ENCODE measurements around the gene KMT2A.

KMT2A gene

GRCh38 chr11:118524356-118524755 lies 88.1 kb downstream of the KMT2A start:
- TF ChIP-seq NFIC (IDR thresholded peaks at IDR 0.05) (no peak), TCF12 (IDR thresholded peaks at IDR 0.05; ENCODE audit: low read depth) (no peak)

GRCh38 chr11:118524757-118525470 lies 88.6 kb downstream of the KMT2A start:
- no peak for TF ChIP-seq ZBTB7A (IDR thresholded peaks at IDR 0.05; ENCODE audit: low read depth)
- TF ChIP-seq RAD21 (IDR thresholded peaks at IDR 0.05; ENCODE audit: low read depth) = no peak
- no peak for TF ChIP-seq REST (IDR thresholded peaks at IDR 0.05; ENCODE audit: low read depth)
- TF ChIP-seq EGR1 (IDR thresholded peaks at IDR 0.05) = no peak
- TF ChIP-seq CEBPB (IDR thresholded peaks at IDR 0.05) = no peak
- TF ChIP-seq FOXM1 (IDR thresholded peaks at IDR 0.05; ENCODE audit: borderline replicate concordance, low read depth) = no peak
- TF ChIP-seq TEAD4 (IDR thresholded peaks at IDR 0.05) = no peak
- TF ChIP-seq EP300 (IDR thresholded peaks at IDR 0.05; ENCODE audit: borderline replicate concordance) = no peak
- TF ChIP-seq TAF1 (IDR thresholded peaks at IDR 0.05; ENCODE audit: low read depth) = no peak
- no peak for TF ChIP-seq NFIC (IDR thresholded peaks at IDR 0.05)
- TF ChIP-seq USF1 (IDR thresholded peaks at IDR 0.05) = no peak

- TF ChIP-seq YY1 (IDR thresholded peaks at IDR 0.05; ENCODE audit: low read depth) (no peak), TEAD4 (IDR thresholded peaks at IDR 0.05) (no peak), USF1 (IDR thresholded peaks at IDR 0.05) (no peak), TCF12 (IDR thresholded peaks at IDR 0.05; ENCODE audit: low read depth) (no peak), CREB1 (IDR thresholded peaks at IDR 0.05; ENCODE audit: low read depth) (no peak), REST (IDR thresholded peaks at IDR 0.05; ENCODE audit: low read depth) (no peak), CEBPB (IDR thresholded peaks at IDR 0.05) (no peak), ZBTB7A (IDR thresholded peaks at IDR 0.05; ENCODE audit: low read depth) (no peak), EGR1 (IDR thresholded peaks at IDR 0.05) (no peak), NFIC (IDR thresholded peaks at IDR 0.05) (no peak), FOXM1 (IDR thresholded peaks at IDR 0.05; ENCODE audit: borderline replicate concordance, low read depth) (no peak), TAF1 (IDR thresholded peaks at IDR 0.05; ENCODE audit: low read depth) (no peak)
Observed at GRCh38 chr11:118526688-118527087, 90.4 kb downstream of the KMT2A start.

GRCh38 chr11:118527109-118527508 lies 90.8 kb downstream of the KMT2A start, which contains the start of gene TTC36:
TSS of gene TTC36 (plus strand) at chr11:118527474. CDS start at chr11:118527495, 21 bp downstream.
- TF ChIP-seq TAF1 (IDR thresholded peaks at IDR 0.05; ENCODE audit: low read depth) (no peak), FOXM1 (IDR thresholded peaks at IDR 0.05; ENCODE audit: borderline replicate concordance, low read depth) (no peak), TCF12 (IDR thresholded peaks at IDR 0.05; ENCODE audit: low read depth) (no peak), YY1 (IDR thresholded peaks at IDR 0.05; ENCODE audit: low read depth) (no peak), MAX (IDR thresholded peaks at IDR 0.05) (no peak), CREB1 (IDR thresholded peaks at IDR 0.05; ENCODE audit: low read depth) (no peak), EGR1 (IDR thresholded peaks at IDR 0.05) (no peak), ZBTB7A (IDR thresholded peaks at IDR 0.05; ENCODE audit: low read depth) (no peak), EP300 (IDR thresholded peaks at IDR 0.05; ENCODE audit: borderline replicate concordance) (no peak), REST (IDR thresholded peaks at IDR 0.05; ENCODE audit: low read depth) (no peak), TEAD4 (IDR thresholded peaks at IDR 0.05) (no peak), USF1 (IDR thresholded peaks at IDR 0.05) (no peak), CEBPB (IDR thresholded peaks at IDR 0.05) (no peak), NFIC (IDR thresholded peaks at IDR 0.05) (no peak), RAD21 (IDR thresholded peaks at IDR 0.05; ENCODE audit: low read depth) (no peak)

Data from Ishikawa (cell line).